HCT116 (cell line): ENCODE measurements around the gene FAM181A. TPM values are rescaled to one million over a fixed set of nuclear protein-coding genes. Genes with fewer than 3 reads are reported as not detected.

Experiments used
- ATAC-seq: fragments of 200-7000 bp; cut with Tn5 transposase; 2 replicates; pipeline ENCODE4 v1.9.1; 2020; ENCODE audit warnings: mild to moderate bottlenecking, moderate library complexity
- BruUV-seq: library from RNA; stranded (reverse); fragments of 400-500 nt; replicated peaks from 2 replicates; lab custom pipeline; 2021; lab: Mats Ljungman, UMichigan
- CTCF ChIA-PET: fragments of 300-600 bp; sonication (Branson Sonifier 250); formaldehyde crosslinking; loops from one replicate; lab custom pipeline; 2021; ENCODE audit warnings: antibody characterized with exemption; lab: Charles Lee
- POLR2A ChIA-PET: fragments of 300-600, 350-600 bp; sonication (Branson Sonifier 250); formaldehyde crosslinking; loops from one replicate; lab custom pipeline; 2021; ENCODE audit warnings: antibody characterized with exemption; lab: Charles Lee
- RAD21 ChIA-PET, 2 experiments: fragments of 300-600 bp; sonication (Branson Sonifier 250); formaldehyde crosslinking; loops; one replicate each; lab custom pipeline; 2023; ENCODE audit warnings: low total read pairs in 2 of 2; ENCODE audit not compliant: uncharacterized antibody in 2 of 2, unreplicated experiment in 2 of 2, low non-redundant PET in 1 of 2; lab: Charles Lee
- DNase-seq: peaks from one replicate; pipeline ENCODE4 v3.0.0-alpha.2; 2010; ENCODE audit warnings: low read depth, low spot score
- H2AFZ ChIP-seq: fragments of 200-600 bp; shearing (Covaris generic), sonication (generic); 2 replicates; pipeline ENCODE4 v1.6.1; 2017; ENCODE audit warnings: low read depth, mixed run types, mixed read lengths, antibody characterized with exemption, low read length; ENCODE audit not compliant: poor library complexity, severe bottlenecking
- H3K27ac ChIP-seq: 2 replicates; pipeline ENCODE4 v1.5.1; 2012; ENCODE audit warnings: low read depth, low read length
- H3K27me3 ChIP-seq: fragments of 200-600 bp; sonication (generic); 2 replicates; pipeline ENCODE4 v1.6.1; 2016; ENCODE audit warnings: mixed run types, low read length, mixed read lengths; ENCODE audit not compliant: insufficient read depth
- H3K36me3 ChIP-seq, 2 experiments: fragments of 200-500 bp in 1 of 2; fragments of 200-600 bp in 1 of 2; sonication (Bioruptor generic) in 1 of 2; sonication (generic) in 1 of 2; 2 replicates each; pipeline versions ENCODE4 v1.5.1 to v1.6.1; 2014 to 2016; ENCODE audit warnings: low read length in 2 of 2, inconsistent platforms in 1 of 2, mixed read lengths in 1 of 2, mixed run types in 1 of 2; ENCODE audit not compliant: insufficient read depth in 2 of 2, control insufficient read depth in 1 of 2
- H3K4me1 ChIP-seq, 2 experiments: fragments of 200-600 bp in 1 of 2; sonication (generic) in 1 of 2; 2 replicates each; pipeline versions ENCODE4 v1.5.1 to v1.6.1; 2012 to 2017; ENCODE audit warnings: low read length in 2 of 2, inconsistent platforms in 1 of 2, mild to moderate bottlenecking in 1 of 2, mixed read lengths in 1 of 2, mixed run types in 1 of 2, moderate library complexity in 1 of 2; ENCODE audit not compliant: insufficient read depth in 2 of 2, control insufficient read depth in 1 of 2
- H3K4me2 ChIP-seq: fragments of 200-600 bp; sonication (generic); 2 replicates; pipeline ENCODE4 v1.6.1; 2017; ENCODE audit warnings: mixed run types, low read length, mixed read lengths
- H3K4me3 ChIP-seq, 2 experiments: fragments of 200-600 bp in 1 of 2; sonication (generic) in 1 of 2; replicated peaks in 1 of 2; 2 replicates each; pipeline ENCODE4 v1.5.1; 2011 to 2016; ENCODE audit warnings: low read length in 2 of 2, control low read depth in 1 of 2, low read depth in 1 of 2, mild to moderate bottlenecking in 1 of 2, mixed read lengths in 1 of 2, mixed run types in 1 of 2
- H3K79me2 ChIP-seq: fragments of 200-600 bp; sonication (generic); 2 replicates; pipeline ENCODE4 v1.6.1; 2017; ENCODE audit warnings: mild to moderate bottlenecking, mixed run types, low read length, moderate library complexity, mixed read lengths; ENCODE audit not compliant: insufficient read depth
- H3K9ac ChIP-seq: fragments of 200-600 bp; sonication (generic); 2 replicates; pipeline ENCODE4 v1.6.1; 2016; ENCODE audit warnings: low read length, mixed read lengths
- H3K9me2 ChIP-seq: fragments of 200-600 bp; sonication (generic), shearing (Covaris generic); 2 replicates; pipeline ENCODE4 v1.6.1; 2017; ENCODE audit warnings: mixed run types, mild to moderate bottlenecking, moderate library complexity; ENCODE audit not compliant: insufficient read depth
- H3K9me3 ChIP-seq, 2 experiments: fragments of 200-500 bp in 1 of 2; fragments of 200-600 bp in 1 of 2; sonication (Bioruptor generic) in 1 of 2; sonication (generic) in 1 of 2; 2 replicates each; pipeline ENCODE4 v1.6.1; 2014 to 2017; ENCODE audit warnings: low read length in 2 of 2, mixed read lengths in 2 of 2, inconsistent platforms in 1 of 2, low read depth in 1 of 2, mild to moderate bottlenecking in 1 of 2, mixed run types in 1 of 2, moderate library complexity in 1 of 2; ENCODE audit not compliant: control insufficient read depth in 1 of 2, insufficient read depth in 1 of 2
- H4K20me1 ChIP-seq: fragments of 200-600 bp; sonication (generic), shearing (Covaris generic); 2 replicates; pipeline ENCODE4 v1.6.1; 2017; ENCODE audit warnings: mixed run types, mild to moderate bottlenecking, moderate library complexity; ENCODE audit not compliant: insufficient read depth
- ATF3 ChIP-seq: IDR thresholded peaks from 2 replicates; pipeline ENCODE4 v1.6.1; 2012
- CBX3 ChIP-seq: IDR thresholded peaks from 2 replicates; pipeline ENCODE4 v1.6.1; 2012; ENCODE audit warnings: low read depth
- CEBPB ChIP-seq: IDR thresholded peaks from 2 replicates; pipeline ENCODE4 v1.6.1; 2012; ENCODE audit warnings: low read depth
- CTCF ChIP-seq, 3 experiments: fragments of 200-600 bp in 1 of 3; sonication (generic) in 1 of 3; IDR thresholded peaks in 2 of 3; conservative IDR thresholded peaks in 1 of 3; 2 replicates each; pipeline ENCODE4 v1.5.1; 2012 to 2017; ENCODE audit warnings: low read depth in 2 of 3, low read length in 2 of 3, antibody characterized with exemption in 1 of 3, borderline replicate concordance in 1 of 3, control low read depth in 1 of 3, mild to moderate bottlenecking in 1 of 3, mixed read lengths in 1 of 3, mixed run types in 1 of 3, moderate library complexity in 1 of 3; ENCODE audit not compliant: insufficient read depth in 1 of 3
- ELF1 ChIP-seq: IDR thresholded peaks from 2 replicates; pipeline ENCODE4 v1.6.1; 2012; ENCODE audit warnings: low read depth, borderline replicate concordance
- EZH2phosphoT487 ChIP-seq: fragments of 200-600 bp; IDR thresholded peaks from 2 replicates; pipeline ENCODE4 v1.6.1; 2018; ENCODE audit warnings: antibody characterized with exemption, borderline replicate concordance
- FOSL1 ChIP-seq: IDR thresholded peaks from 2 replicates; pipeline ENCODE4 v1.6.1; 2012; ENCODE audit warnings: low read depth
- JUND ChIP-seq: IDR thresholded peaks from 2 replicates; pipeline ENCODE4 v1.6.1; 2012
- POLR2A ChIP-seq: IDR thresholded peaks from 2 replicates; pipeline ENCODE4 v1.7.0; 2011; ENCODE audit warnings: borderline replicate concordance; ENCODE audit not compliant: insufficient read depth, insufficient read length; ENCODE audit errors: extremely low read depth
- POLR2AphosphoS5 ChIP-seq: IDR thresholded peaks from 2 replicates; pipeline ENCODE4 v1.6.1; 2011; ENCODE audit warnings: mild to moderate bottlenecking, low read depth, low read length, moderate library complexity
- RAD21 ChIP-seq: IDR thresholded peaks from 2 replicates; pipeline ENCODE4 v1.6.1; 2012; ENCODE audit warnings: low read depth, mild to moderate bottlenecking
- SIN3A ChIP-seq: IDR thresholded peaks from 2 replicates; pipeline ENCODE4 v1.6.1; 2012; ENCODE audit warnings: low read depth
- SP1 ChIP-seq: IDR thresholded peaks from 2 replicates; pipeline ENCODE4 v1.6.1; 2012; ENCODE audit warnings: low read depth
- SRF ChIP-seq: IDR thresholded peaks from 2 replicates; pipeline ENCODE4 v1.6.1; 2012; ENCODE audit warnings: low read depth
- TCF7L2 ChIP-seq: IDR thresholded peaks from 2 replicates; pipeline ENCODE4 v1.7.0; 2011; ENCODE audit warnings: borderline replicate concordance, inconsistent platforms; ENCODE audit not compliant: insufficient read depth, insufficient read length; ENCODE audit errors: extremely low read depth
- YY1 ChIP-seq: IDR thresholded peaks from 2 replicates; pipeline ENCODE4 v1.6.1; 2011; ENCODE audit warnings: low read length, low read depth, moderate library complexity, mild to moderate bottlenecking; ENCODE audit not compliant: insufficient replicate concordance; ENCODE audit errors: extremely low read depth
- ZFX ChIP-seq: fragments of 450-650 bp; IDR thresholded peaks from 2 replicates; pipeline ENCODE4 v1.6.1; 2017
- ZNF274 ChIP-seq: fragments of 200-500 bp; sonication (Bioruptor generic); IDR thresholded peaks from 2 replicates; pipeline ENCODE4 v1.6.1; 2014; ENCODE audit warnings: mild to moderate bottlenecking, low read depth, low read length, inconsistent platforms
- intact Hi-C: fragments of 100-400 bp; cut with micrococcal nuclease; formaldehyde crosslinking; loops from 2 replicates; pipeline ENCODE4 v1.10.0; 2022
- total RNA-seq: library from RNA; stranded (reverse); gene quantifications from one replicate; pipeline ENCODE4 v1.2.1, GENCODE V29; 2021; ENCODE audit not compliant: unreplicated experiment
- TF ChIP-seq, protein P1 (sequence below): IDR thresholded peaks from 2 replicates; pipeline ENCODE4 v1.6.1; 2011; ENCODE audit warnings: mild to moderate bottlenecking, low read length, moderate library complexity; ENCODE audit not compliant: insufficient replicate concordance; ENCODE audit errors: extremely low read depth
- TF ChIP-seq, protein P2 (sequence below): IDR thresholded peaks from 2 replicates; pipeline ENCODE4 v1.6.1; 2012; ENCODE audit warnings: low read depth

The FAM181A gene
- total RNA-seq, 1 experiment from 2014 or later: not detected

- H3K27ac ChIP-seq: no peak overlapping the region
- no TSS peak for BruUV-seq
- H4K20me1 ChIP-seq: no peaks in the 10 kb centered on the region
- H2AFZ ChIP-seq: no peak overlapping the region
- ATAC-seq (no peak), DNase-seq (no peak)
- no peaks in the 10 kb centered on the region for H3K9me2 ChIP-seq
- ChIA-PET RAD21 (no interaction called here), POLR2A (no interaction called here), CTCF (no interaction called here)
- TF ChIP-seq CBX3: no peak
- TF ChIP-seq SRF: no peak
- TF ChIP-seq CTCF (IDR thresholded peaks at IDR 0.05 in 2 of 3, conservative IDR thresholded peaks at IDR 0.05 in 1 of 3; ENCODE audit: borderline replicate concordance in 1 of 3, insufficient read depth in 1 of 3, low read depth in 2 of 3, low read length in 2 of 3): no peak
- TF ChIP-seq, protein P1, sequence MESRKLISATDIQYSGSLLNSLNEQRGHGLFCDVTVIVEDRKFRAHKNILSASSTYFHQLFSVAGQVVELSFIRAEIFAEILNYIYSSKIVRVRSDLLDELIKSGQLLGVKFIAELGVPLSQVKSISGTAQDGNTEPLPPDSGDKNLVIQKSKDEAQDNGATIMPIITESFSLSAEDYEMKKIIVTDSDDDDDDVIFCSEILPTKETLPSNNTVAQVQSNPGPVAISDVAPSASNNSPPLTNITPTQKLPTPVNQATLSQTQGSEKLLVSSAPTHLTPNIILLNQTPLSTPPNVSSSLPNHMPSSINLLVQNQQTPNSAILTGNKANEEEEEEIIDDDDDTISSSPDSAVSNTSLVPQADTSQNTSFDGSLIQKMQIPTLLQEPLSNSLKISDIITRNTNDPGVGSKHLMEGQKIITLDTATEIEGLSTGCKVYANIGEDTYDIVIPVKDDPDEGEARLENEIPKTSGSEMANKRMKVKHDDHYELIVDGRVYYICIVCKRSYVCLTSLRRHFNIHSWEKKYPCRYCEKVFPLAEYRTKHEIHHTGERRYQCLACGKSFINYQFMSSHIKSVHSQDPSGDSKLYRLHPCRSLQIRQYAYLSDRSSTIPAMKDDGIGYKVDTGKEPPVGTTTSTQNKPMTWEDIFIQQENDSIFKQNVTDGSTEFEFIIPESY: no peak
- TF ChIP-seq FOSL1: no peak
- TF ChIP-seq JUND: no peak
- no peak for TF ChIP-seq TCF7L2
- no peak for TF ChIP-seq POLR2AphosphoS5
- no peak for TF ChIP-seq EZH2phosphoT487
- TF ChIP-seq CEBPB: no peak
- TF ChIP-seq, protein P2, sequence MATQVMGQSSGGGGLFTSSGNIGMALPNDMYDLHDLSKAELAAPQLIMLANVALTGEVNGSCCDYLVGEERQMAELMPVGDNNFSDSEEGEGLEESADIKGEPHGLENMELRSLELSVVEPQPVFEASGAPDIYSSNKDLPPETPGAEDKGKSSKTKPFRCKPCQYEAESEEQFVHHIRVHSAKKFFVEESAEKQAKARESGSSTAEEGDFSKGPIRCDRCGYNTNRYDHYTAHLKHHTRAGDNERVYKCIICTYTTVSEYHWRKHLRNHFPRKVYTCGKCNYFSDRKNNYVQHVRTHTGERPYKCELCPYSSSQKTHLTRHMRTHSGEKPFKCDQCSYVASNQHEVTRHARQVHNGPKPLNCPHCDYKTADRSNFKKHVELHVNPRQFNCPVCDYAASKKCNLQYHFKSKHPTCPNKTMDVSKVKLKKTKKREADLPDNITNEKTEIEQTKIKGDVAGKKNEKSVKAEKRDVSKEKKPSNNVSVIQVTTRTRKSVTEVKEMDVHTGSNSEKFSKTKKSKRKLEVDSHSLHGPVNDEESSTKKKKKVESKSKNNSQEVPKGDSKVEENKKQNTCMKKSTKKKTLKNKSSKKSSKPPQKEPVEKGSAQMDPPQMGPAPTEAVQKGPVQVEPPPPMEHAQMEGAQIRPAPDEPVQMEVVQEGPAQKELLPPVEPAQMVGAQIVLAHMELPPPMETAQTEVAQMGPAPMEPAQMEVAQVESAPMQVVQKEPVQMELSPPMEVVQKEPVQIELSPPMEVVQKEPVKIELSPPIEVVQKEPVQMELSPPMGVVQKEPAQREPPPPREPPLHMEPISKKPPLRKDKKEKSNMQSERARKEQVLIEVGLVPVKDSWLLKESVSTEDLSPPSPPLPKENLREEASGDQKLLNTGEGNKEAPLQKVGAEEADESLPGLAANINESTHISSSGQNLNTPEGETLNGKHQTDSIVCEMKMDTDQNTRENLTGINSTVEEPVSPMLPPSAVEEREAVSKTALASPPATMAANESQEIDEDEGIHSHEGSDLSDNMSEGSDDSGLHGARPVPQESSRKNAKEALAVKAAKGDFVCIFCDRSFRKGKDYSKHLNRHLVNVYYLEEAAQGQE: no peak
- no peak for TF ChIP-seq SP1
- no peak for TF ChIP-seq ATF3
- no peak for TF ChIP-seq POLR2A
- no peak for TF ChIP-seq ELF1
- TF ChIP-seq ZFX: no peak
- TF ChIP-seq YY1: no peak
- TF ChIP-seq ZNF274: no peak
- TF ChIP-seq RAD21: no peak
- no peak for TF ChIP-seq SIN3A
- H3K4me3 ChIP-seq: no peak overlapping the region
- H3K4me1 ChIP-seq: no peaks in the 10 kb centered on the region
- H3K79me2 ChIP-seq: no peaks in the 10 kb centered on the region
- H3K27me3 ChIP-seq: no peaks in the 10 kb centered on the region
- H3K9ac ChIP-seq: no peak overlapping the region
- no peaks in the 10 kb centered on the region for H3K36me3 ChIP-seq
- no peaks in the 10 kb centered on the region for H3K9me3 ChIP-seq
- intact Hi-C loops: no loop called here
- no peak overlapping the region for H3K4me2 ChIP-seq
Observed at GRCh38 chr14:93929048-93929535, 1.9 kb downstream of the FAM181A start.
